NK-92 (cell line): ENCODE results near the gene CYP26A1.

Source experiments
- DNase-seq: peaks from one replicate; lab custom pipeline; 2025; ENCODE audit not compliant: unreplicated experiment; lab: John Stamatoyannopoulos, UW

Gene CYP26A1

DNA sequence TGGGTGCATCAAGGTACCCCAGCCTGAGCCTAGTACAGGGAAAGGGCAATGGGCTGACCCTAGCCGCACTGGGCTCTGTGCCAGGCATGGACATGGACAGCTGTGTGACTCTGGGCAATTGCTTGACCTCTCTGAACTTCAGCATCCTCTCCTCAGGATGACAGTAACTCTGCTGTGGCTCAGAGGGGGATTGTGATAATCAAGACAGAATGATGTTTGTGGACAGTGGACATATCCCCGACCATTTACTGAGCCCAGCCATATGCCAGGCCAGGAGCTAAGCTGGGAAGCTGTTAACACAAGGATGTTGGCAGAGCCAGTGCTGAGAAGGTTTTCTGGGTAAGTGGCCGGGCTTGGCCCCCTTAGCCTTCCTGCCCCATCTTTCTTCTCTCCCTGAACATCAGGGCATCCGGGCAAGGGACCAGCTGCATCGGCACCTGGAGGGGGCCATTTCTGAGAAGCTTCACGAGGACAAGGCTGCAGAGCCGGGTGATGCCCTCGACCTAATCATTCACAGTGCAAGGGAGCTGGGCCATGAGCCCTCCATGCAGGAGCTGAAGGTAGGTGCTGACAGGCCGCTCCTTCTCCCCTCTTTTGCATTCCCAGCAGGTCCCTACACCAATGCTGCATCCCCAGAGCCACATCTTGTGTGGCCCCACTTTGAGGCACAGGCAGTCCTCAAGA is 9.6 kb upstream of the CYP26A1 start:
- DNase-seq: no peak

- no peak for DNase-seq
These were observed 8.6 kb upstream of the CYP26A1 start for GRCh38 chr10:93064874-93065660.

GRCh38 chr10:93065675-93066543 is 7.8 kb upstream of the CYP26A1 start:
- no peak for DNase-seq

DNA sequence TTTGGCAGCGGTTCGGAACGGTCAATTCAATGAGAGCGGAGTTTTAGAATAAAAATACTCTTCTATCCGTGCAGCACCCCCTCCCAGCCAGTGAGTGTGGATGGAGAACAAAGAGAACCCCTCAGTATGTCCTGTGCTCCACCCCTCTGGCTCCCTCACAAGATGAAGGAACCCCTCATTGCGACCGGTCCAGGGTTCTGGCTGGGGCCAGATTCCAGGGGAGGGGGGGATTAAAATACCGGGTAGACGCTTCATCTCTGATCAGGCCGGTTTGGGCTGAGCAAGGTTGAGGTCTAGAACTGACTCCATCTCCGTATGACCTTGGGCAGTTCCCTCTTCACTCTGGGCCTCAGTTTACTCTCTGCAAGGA is 7.2 kb upstream of the CYP26A1 start:
- no peak for DNase-seq

DNA sequence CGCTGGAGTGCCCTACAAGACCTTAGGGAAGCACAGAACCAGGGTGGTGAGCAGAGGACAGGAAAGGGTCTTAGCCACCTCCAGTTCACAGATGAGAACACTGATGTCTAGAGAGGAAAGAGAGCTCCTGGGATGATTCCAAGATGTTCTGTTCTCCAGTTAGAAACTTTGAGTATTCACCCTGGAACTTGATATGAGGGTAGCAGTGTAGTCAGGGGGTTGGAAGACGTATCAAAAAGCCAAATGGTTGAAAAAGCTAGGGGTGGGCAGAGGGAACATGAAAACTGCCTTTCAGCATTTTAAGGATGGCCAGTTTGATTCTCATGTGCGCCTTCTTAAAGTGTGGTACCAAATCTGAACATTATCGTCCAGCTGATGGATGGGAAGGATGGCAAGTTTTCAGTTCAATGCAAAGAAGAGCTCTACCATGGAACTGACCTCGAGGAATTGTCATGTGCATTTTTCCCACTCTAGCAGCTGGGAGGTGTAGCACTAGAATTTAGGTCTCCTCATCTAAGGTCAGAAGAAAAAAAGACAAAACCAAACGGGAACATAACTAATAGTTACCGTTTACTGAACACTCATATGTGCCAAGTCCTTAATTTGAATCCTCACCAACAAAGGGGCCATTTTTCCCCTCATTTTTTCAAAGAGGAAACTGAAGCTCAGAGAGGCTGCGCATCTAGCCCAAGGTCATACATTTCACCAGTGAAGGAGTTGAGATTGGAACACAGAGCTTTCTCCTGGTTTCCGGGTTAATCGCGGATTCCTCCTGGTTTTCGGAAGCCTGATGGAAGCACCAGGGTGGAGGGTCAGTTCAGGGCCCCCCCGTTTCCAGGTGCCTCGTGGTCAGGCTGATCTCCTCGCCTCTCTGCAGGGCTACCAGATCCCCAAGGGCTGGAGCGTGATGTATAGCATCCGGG is 6.0 kb upstream of the CYP26A1 start:
- DNase-seq: no peak

GRCh38 chr10:93068411-93069244 is 5.1 kb upstream of the CYP26A1 start:
- no peak for DNase-seq

DNA sequence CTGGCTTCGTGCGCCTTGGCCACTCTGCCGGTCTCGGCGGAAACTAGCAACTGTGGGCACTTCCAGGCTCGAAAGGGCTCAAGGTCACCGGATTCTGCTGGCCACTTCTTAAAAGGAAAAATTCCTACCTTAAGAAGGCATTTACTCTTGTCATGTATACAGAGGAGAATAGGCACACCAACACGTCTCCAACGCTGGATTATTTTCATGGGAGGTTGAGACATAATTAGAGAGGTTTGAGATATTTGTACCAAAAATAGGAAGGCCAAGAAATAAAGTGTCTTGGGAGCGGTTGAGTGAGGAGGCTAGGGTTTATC is 4.5 kb upstream of the CYP26A1 start:
- no peak for DNase-seq

DNA sequence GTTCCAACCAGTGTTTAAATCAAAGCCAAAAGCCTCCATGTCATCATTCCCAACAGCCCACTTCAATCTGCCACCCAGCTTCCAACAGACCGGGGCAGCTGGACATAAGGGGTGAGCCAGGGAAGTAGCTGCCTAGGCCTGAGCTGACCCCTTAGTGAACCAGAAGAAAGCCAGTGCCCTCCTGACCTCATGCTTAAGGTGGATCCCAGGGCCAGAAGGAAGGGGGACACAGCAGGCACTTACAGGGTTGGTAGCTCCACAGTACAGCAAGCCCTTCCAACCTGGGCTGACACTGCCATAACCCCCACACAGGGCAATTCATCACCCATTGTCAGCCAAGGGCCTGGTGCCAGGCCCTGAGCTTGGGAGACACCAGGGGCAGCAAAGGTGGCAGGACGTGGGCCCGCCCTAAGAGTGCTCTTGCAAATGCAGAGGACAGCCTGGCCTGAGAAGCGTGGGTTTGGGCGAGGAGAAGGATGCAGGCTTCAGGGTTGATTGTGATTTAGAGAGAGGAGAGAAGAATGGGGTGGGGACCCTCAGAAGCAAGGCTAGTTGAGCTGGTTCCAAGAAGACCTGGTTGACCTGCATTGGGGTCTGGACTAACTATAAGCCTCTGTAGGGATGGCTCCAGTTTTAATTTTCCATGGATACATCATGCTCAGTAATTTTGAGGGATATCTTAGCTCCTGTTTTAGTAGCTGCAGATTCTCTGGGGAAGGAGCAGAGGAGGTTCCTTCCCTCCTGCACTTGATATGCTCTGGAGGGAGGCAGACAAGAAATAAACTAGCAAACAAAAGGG is 3.1 kb upstream of the CYP26A1 start:
- no peak for DNase-seq

DNA sequence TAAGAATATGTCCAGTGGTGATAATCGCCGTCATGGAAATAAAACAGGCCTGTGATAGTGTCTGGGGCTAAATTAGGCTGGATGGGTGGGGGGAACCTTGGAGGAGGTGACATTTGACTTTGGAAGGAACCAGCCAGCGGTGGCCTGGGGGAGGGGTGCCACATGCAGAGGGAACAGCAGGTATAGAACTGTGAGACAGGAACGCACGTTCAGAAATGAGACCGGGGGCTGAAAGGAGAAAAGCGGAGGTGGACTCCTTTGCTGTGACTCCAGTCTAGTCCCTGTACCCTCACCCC is 2.6 kb upstream of the CYP26A1 start:
- no peak for DNase-seq

GRCh38 chr10:93071674-93072224 is 1.9 kb upstream of the CYP26A1 start:
- DNase-seq: no peak

- DNase-seq: no peak
These were observed 1.4 kb upstream of the CYP26A1 start for GRCh38 chr10:93072225-93072712.

- DNase-seq: no peak
These were observed 767 bp upstream of the CYP26A1 start for GRCh38 chr10:93072713-93073538.

- no peak for DNase-seq
These were observed 479 bp downstream of the CYP26A1 start for GRCh38 chr10:93074147-93074596.

DNA sequence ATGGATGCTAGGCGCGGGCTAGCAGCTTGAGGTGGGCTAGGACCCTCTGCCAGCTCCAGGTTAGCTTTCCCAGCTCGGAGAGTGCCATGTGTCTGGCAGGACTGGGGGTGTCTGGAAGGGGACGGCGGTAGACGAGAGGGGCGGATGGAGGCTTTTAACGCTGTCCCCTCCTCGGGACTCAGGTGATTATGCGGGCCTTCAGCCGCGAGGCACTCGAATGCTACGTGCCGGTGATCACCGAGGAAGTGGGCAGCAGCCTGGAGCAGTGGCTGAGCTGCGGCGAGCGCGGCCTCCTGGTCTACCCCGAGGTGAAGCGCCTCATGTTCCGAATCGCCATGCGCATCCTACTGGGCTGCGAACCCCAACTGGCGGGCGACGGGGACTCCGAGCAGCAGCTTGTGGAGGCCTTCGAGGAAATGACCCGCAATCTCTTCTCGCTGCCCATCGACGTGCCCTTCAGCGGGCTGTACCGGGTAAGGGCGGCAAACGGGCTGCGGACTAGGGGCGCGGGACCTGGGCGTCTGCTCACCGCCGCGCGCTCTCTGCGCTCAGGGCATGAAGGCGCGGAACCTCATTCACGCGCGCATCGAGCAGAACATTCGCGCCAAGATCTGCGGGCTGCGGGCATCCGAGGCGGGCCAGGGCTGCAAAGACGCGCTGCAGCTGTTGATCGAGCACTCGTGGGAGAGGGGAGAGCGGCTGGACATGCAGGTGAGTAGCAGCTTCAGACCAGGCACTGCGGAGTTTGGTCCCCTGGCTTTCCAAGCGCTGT is 1.1 kb downstream of the CYP26A1 start:
- no peak for DNase-seq

GRCh38 chr10:93075369-93076221 is 1.9 kb downstream of the CYP26A1 start:
- DNase-seq: no peak

DNA sequence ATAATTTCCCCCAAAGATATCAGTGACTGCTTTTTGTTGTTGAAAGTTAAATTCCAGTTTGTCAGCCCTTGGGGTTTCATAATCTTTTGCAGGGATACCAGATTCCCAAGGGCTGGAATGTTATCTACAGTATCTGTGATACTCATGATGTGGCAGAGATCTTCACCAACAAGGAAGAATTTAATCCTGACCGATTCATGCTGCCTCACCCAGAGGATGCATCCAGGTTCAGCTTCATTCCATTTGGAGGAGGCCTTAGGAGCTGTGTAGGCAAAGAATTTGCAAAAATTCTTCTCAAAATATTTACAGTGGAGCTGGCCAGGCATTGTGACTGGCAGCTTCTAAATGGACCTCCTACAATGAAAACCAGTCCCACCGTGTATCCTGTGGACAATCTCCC is 3.2 kb downstream of the CYP26A1 start:
- no peak for DNase-seq
